ENCODE measurements around the gene CTPS2. TPM values are rescaled to one million over a fixed set of nuclear protein-coding genes. Genes with fewer than 3 reads are reported as not detected.
"Not testable (repeated sequence)": the region's sequence is repeated elsewhere in the genome, so short reads cannot be mapped to it uniquely, and the experiment has no call there.

Gene CTPS2
- 16.0 and 19.8 TPM in 2 replicates for total RNA-seq (2014; rRNA removed; shearing (Covaris generic))
- polyA plus RNA-seq (2014; cell fraction: nucleus; rRNA removed) = 16.4 and 30.1 TPM in 2 replicates

DNA sequence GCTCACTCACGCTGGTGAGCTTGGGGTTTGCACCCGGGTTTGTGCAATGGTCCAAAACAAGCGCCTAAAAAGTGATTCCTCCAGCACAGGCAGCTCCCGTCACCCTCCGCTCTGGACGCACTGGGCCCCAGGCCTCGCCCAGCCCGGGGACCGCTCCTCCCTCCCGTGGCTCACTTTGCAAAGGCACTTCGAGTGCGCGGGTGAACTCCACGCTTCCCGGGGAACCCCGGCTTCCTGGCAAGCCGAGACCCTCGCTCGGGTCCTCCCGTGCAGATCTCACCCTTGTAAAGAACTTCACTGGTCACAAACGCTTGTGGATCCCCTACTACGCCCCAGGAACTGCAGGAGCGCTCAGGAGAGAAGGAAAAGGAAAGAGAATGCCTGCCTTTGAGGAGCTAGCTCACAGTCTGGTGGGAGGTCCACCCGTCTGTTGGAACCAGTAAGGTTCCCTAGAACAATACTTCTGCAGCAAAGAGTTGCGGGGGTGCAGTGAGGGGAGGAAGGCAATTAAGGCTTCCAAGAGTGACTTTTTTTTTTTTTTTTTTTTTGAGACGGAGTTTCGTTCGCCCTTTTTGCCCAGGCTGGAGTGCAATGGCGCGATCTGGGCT lies at the start of gene CTPS2:
Gene CTPS2 (minus strand): TSS at position 122 of the 608 bp plus-strand sequence. CDS start 9,767 bp downstream, outside the sequence.
- peak; percentile 46 for DNase-seq (ENCODE audit: extremely low read depth, low read depth)

GRCh38 chrX:16761500-16761899 lies 49.0 kb upstream of the CTPS2 start:
- DNase-seq (ENCODE audit: extremely low read depth, low read depth) = not testable (repeated sequence)

GRCh38 chrX:16756724-16757123 lies 44.3 kb upstream of the CTPS2 start:
- no peak for DNase-seq (ENCODE audit: extremely low read depth, low read depth)

GRCh38 chrX:16754019-16754418 lies 41.5 kb upstream of the CTPS2 start:
- DNase-seq (ENCODE audit: extremely low read depth, low read depth) = no peak

- DNase-seq (ENCODE audit: extremely low read depth, low read depth) = no peak
Measured at GRCh38 chrX:16750136-16750535, 37.7 kb upstream of the CTPS2 start.

GRCh38 chrX:16748425-16748824 lies 36.0 kb upstream of the CTPS2 start:
- no peak for DNase-seq (ENCODE audit: extremely low read depth, low read depth)

- no peak for DNase-seq (ENCODE audit: extremely low read depth, low read depth)
Measured at GRCh38 chrX:16745659-16746058, 33.2 kb upstream of the CTPS2 start.

GRCh38 chrX:16745102-16745501 lies 32.6 kb upstream of the CTPS2 start:
- DNase-seq (ENCODE audit: extremely low read depth, low read depth) = no peak

DNA sequence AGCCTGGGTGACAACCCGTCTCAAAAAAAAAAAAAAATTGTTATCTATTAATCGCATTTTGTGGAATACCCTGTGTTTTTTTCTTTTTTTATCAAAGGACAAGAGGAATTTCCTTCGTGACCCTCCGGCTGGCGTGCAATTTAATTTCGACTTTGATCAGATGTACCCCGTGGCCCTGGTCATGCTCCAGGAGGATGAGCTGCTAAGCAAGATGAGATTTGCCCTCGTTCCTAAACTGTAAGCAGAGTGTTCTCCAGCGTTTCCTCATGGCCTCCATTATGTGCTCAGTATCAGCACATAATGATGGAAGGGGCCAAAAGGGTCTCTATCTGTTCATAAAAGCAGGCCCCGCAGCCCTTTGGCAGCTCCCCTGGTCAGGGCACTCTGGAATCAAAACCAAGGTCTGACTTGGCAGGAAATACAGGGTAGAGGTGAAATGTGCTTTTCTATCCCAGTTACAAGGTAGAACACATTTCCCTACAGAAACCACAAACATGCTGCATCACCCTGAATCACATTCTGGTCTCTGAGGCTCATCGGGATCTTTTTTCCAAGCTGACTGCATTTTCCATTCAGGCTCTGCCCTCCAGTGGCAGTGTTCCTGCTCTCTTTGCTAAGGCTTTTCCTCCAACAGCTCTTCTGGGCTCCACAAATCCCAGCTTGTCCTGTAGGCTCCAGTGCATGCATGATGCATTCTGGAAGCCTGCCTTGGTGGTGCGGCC lies 31.3 kb upstream of the CTPS2 start:
- no peak for DNase-seq (ENCODE audit: extremely low read depth, low read depth)

- DNase-seq (ENCODE audit: extremely low read depth, low read depth) = no peak
Measured at GRCh38 chrX:16739574-16739973, 27.1 kb upstream of the CTPS2 start.

- DNase-seq (ENCODE audit: extremely low read depth, low read depth) = no peak
Measured at GRCh38 chrX:16737024-16737423, 24.6 kb upstream of the CTPS2 start.

DNA sequence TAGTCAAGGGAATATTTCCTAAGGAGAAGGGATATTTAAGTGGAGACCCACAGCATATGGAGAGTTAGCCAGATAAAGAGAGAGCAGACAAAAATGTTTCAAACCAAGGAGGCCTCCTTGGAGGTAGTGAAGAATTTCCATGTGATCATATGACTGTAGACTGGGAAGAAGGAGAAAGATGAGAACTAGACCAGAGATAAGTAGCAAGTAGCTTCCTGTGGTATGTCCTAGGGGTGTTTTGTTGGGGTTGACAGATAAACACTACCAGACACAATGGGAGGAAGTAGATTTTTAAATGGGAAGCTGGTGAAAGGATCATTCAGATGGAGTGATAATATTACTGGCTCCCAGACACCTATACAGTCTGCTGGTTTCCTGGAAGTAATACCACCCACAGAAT lies 20.5 kb upstream of the CTPS2 start:
- no peak for DNase-seq (ENCODE audit: extremely low read depth, low read depth)

- no peak for DNase-seq (ENCODE audit: extremely low read depth, low read depth)
Measured at GRCh38 chrX:16730450-16730849, 18.0 kb upstream of the CTPS2 start.

- DNase-seq (ENCODE audit: extremely low read depth, low read depth) = no peak
Measured at GRCh38 chrX:16727637-16728036, 15.2 kb upstream of the CTPS2 start.

DNA sequence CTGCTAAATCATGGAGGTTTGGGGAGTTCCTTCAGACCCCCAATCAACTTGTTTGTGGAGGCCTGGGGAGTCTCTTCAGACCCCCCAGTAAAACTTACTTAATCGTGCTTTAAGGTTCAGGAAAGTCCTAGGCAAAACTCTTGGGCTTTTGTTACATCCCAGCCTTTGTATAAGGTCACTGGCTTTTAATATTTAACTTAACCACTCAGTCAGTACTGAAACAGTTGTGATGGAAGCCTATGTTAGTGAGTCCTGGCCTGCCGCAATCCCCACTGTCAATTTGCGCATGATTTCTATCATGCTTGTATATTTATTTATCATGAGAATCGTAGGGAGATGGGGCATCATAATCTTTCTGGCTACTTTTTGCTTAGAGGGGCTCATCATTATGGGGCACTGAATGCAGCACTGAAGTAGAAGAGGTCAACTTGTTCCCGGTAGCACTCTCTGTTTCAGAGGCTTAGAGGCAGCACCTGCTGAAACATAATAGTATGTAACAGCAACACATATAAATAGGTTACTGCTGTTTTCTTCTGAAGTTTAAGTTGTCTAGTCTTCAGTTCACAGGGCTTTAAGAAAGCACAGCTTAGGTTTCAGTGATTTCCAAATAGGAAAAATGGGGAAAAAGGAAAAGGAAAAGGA lies 14.0 kb upstream of the CTPS2 start:
- DNase-seq (ENCODE audit: extremely low read depth, low read depth) = not testable (repeated sequence)

GRCh38 chrX:16725072-16725471 lies 12.6 kb upstream of the CTPS2 start:
- DNase-seq (ENCODE audit: extremely low read depth, low read depth) = no peak

GRCh38 chrX:16722481-16722880 lies 10.0 kb upstream of the CTPS2 start:
- DNase-seq (ENCODE audit: extremely low read depth, low read depth) = no peak

GRCh38 chrX:16719334-16720084 lies 7.0 kb upstream of the CTPS2 start, which contains the start of gene SYAP1:
SYAP1 (plus strand) TSS chrX:16719612; CDS start chrX:16719725, 113 bp downstream.
- peak; percentile 98 for DNase-seq (ENCODE audit: extremely low read depth, low read depth)

DNA sequence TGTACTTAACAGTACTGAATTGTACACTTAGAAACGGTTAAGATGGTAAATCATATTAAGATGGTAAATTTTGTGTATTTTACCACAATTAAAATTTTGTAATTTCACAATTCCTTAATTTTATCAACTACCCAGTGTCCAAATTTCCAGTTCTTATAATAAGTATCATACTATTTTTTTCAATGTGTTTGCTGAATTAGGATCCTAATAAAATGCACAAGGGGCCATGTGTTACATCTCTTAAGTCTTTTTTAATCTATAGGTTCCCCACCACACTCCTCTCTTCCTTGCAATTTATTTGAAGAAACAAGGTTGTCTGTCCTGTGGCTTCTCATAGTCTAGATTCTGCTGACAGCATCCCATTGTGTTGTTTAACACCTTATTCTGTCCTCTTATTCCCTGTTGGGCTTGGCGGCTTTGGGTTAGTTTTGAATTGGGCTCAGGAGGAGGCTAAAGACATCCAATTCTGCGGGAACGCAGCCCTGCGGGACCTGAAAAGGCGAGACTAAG lies 6.4 kb upstream of the CTPS2 start:
- no peak for DNase-seq (ENCODE audit: extremely low read depth, low read depth)

DNA sequence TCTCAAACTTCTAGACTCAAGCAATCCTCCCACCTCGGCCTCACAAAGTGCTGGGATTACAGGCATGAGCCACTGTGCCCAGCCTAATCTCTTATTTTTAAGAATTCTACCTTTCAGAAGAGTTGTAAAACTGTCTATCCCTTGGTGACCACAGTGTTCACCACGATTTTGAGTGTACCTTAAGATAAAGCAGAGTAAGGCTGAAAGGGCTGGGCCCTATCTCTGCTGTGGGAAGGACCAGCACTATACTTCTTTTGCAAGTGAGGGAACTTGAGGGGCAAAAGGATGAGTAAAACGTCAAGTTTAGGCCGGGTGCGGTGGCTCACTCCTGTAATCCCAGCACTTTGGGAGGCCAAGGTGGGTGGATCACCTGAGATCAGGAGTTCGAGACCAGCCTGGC lies 4.0 kb upstream of the CTPS2 start:
- not testable (repeated sequence) for DNase-seq (ENCODE audit: extremely low read depth, low read depth)

DNA sequence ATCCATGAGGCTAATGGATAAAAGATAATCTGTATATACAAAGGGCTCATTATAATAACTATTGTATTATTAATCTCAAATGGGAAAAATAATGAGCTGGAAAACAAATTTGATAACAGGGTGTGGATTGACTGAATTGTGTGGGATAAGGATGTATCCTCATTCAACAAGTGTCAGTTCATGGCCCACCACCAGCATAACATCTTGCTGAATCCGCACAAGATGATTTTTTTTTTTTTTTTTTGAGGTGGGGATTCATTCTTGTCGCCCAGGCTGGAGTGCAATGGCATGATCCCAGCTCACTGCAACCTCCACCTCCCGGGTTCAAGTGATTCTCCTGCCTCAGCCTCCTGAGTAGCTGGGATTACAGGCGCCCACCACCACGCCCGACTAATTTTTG lies 3.2 kb upstream of the CTPS2 start:
- DNase-seq (ENCODE audit: extremely low read depth, low read depth) = not testable (repeated sequence)
